Head of caudate nucleus (tissue), 42 donors: ENCODE measurements around the gene RTF2.

Source experiments
- DNase-seq, 42 donors: peaks; one replicate each; pipeline versions ENCODE4 v3.0.0 to v3.0.0-alpha.2; 2020 to 2021; ENCODE audit warnings: mixed read lengths in 7 of 42
- intact Hi-C: fragments of 100-400 bp; cut with DNase I; formaldehyde crosslinking; loops from one replicate; pipeline ENCODE4 v1.15.0; 2022

Gene RTF2

GRCh38 chr20:56463428-56463827, 5.0 kb upstream of the RTF2 start:
- no peak for DNase-seq
- intact Hi-C loops: no loop called here

DNA sequence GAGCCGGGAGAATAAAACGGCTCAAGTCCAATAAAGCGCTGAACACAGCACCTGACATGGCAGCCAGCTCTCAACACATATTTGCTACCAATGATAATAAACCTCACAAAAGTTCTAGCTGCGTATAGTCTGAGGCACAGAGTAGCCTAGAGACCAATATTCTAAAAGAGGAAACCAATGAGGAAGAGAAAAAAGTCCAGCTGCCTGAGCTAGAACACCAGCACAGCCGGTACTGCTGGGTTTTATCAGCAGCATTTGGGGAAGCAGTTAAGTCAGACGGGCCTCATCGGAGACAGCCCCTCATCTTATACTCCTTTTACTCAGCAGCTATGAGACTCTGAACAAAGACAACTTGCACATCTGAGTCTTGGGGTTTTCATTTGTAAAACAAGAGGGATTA, 2.4 kb upstream of the RTF2 start:
- no peak for DNase-seq
- intact Hi-C loops: loop anchor here (5.0 kb wide), 1 partner anchor 74 kb away; the partner anchor contains the start of genes AURKA and CSTF1

DNA sequence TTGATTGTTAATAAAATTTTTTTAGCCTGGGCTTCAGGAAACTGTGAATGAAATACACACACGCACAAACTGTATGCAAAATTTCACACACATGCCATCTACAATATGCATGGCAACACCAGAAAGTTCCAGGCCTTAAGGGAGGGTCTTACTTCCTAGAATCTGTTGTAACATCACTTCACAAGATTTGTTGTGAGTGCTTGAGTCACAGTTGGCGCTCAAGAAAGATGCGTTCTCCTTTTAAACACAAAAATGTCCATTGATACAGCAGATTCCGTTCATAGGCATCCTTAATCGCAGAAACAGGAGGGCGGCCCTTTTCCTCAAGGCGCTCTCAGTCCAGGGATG, 485 bp upstream of the RTF2 start:
- intact Hi-C loops: loop anchor here (5.0 kb wide), 1 partner anchor 76 kb away; the partner anchor contains the start of genes AURKA and CSTF1
- DNase-seq: no peak

GRCh38 chr20:56469077-56469449, 636 bp downstream of the RTF2 start:
- intact Hi-C loops: loop anchor here (5.0 kb wide), 1 partner anchor 77 kb away; the partner anchor contains the start of genes AURKA and CSTF1
- no peak for DNase-seq

DNA sequence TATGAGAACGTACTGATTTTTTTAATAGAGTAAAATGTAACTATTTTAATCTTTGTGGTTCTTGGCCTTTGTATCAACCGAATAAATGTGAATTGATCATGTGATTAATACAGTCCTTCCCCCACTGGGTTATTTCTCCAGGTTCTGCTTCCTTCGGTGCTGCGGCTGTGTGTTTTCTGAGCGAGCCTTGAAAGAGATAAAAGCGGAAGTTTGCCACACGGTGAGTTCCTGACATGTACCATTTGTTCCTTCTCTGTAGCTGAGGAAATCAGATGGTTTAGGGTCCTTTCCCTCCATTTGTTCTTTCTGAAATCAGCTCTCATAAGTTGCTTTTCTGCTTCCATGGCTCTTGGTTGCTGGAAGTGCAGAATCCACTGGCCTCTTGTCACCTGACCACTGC, 15.5 kb downstream of the RTF2 start:
- peak in 4 of 42 donors; percentile 12 to 49 (median 14) for DNase-seq
- intact Hi-C loops: no loop called here

- DNase-seq: peak in 4 of 42 donors; percentile 12 to 57 (median 18)
- intact Hi-C loops: no loop called here
Observed at GRCh38 chr20:56487216-56487615, 18.8 kb downstream of the RTF2 start.

GRCh38 chr20:56488566-56488965, 20.1 kb downstream of the RTF2 start:
- DNase-seq: no peak
- intact Hi-C loops: no loop called here

- DNase-seq: no peak
- intact Hi-C loops: no loop called here
Observed at GRCh38 chr20:56501116-56501515, 32.7 kb downstream of the RTF2 start.

- no peak for DNase-seq
- intact Hi-C loops: no loop called here
Observed at GRCh38 chr20:56503916-56504315, 35.5 kb downstream of the RTF2 start.

DNA sequence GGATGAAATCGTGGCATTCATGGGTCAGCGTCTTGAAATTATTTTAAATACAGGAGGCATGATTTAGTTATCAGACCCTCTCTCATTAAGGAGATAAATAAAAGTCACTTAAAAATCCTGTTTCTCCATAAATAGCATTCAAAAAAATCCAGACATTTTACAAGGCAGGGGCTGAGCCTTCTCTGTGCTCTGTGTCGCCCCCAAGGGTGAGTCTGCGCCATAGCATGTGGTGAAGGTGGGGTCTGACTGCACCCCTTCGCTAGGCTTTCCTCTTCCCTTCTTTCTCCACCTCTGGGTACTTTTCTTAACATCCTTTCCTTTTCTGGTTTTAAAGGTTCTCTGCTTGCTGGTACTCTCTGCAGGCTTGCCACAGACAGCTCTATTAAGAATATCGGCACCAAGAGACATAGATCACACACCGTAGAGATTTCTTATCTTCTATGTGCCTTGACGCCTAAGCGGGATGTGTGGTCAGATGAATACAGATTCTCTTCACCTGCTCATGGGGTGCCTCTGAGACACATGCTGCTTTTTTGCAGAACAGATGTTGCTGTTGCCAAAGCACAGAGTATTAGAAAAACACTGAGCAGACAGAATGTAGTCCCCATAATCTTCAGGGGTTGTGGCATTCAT, 36.1 kb downstream of the RTF2 start:
- no peak for DNase-seq
- intact Hi-C loops: no loop called here

DNA sequence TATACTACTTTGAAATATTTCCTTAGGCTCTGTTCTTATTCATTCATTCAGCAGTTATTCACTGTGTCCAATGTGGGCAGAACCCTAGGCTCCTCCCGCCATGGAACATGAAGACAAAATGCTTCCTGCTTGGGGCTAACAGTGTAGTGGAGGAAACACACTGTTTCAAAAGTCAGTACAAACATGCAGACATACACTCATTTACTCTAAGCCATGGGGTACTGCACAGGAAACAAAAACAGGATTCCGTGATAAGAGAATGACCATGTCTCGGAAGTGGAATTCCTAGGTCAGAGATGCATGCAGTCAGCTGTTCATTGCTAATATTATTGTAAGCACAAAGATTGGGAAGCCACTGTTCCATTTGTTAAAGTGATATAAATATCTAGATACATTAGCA, 37.7 kb downstream of the RTF2 start:
- intact Hi-C loops: no loop called here
- no peak for DNase-seq

DNA sequence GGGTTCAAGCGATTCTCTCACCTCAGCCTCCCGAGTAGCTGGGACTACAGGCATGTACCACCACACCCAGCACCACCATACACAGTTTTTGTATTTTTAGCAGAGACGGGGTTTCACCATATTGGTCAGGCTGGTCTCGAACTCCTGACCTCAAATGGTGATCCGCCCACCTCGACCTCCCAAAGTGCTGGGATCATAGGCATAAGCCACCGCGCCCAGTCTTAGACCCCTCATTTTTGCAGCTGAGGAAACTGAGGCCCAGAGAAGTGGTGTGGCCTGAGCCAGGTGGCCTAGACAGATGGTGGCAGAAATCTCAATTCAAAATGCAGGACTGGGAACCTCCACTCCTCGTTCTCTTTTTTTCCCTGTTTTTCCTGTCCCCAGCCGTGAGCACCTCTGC, 43.5 kb downstream of the RTF2 start:
- DNase-seq: no peak
- intact Hi-C loops: no loop called here

DNA sequence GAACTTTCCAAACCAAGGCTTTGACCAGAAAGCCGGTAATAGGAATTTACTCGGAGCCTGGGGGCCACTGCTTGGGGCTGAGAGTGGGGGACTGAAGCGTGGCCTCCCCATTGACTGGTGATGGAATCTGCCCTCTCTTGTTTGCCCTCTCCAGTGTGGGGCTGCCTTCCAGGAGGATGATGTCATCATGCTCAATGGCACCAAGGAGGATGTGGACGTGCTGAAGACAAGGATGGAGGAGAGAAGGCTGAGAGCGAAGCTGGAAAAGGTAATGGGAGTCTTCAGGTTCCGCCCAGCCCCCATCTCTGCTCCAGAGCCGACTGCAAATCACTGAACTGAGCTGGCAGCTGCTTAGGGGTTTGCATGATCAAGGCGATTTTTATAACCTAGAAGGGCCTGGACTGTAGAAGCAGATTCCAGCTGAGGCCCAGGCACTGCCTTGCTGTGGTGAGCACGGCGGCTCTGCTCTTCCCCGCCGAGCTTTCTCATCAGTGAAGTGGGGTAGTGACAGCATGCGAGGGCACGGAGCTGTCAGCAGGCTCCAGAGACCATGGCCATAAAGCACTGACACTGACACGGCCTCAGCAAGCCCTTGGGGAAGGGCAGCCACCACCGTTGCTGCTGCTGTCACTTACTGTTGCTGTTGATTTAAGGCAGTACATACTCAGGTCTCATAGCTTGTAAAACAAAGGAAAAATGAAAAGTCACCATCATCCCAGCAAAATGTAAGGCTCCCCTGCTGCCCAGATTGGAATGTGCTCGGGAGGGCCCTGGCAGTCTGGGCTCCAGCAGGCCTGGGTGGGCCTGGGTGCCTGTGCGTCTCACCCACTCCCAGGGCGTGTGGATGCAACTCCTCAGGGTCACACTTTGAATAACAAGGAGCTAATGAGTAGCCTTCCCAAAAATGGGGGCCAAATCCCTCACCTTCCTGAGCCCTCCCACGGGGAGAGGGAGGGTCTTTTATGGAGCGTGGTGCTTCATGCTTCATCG, 45.0 kb downstream of the RTF2 start:
- intact Hi-C loops: no loop called here

GRCh38 chr20:56516631-56517030, 48.2 kb downstream of the RTF2 start:
- peak in 37 of 42 donors; percentile 11 to 79 (median 51) for DNase-seq
- intact Hi-C loops: no loop called here

More for the DNA sequence above, 45.0 kb downstream of the RTF2 start:
- no peak for DNase-seq

GRCh38 chr20:56517211-56517610, 48.8 kb downstream of the RTF2 start:
- intact Hi-C loops: no loop called here
- no peak for DNase-seq

DNA sequence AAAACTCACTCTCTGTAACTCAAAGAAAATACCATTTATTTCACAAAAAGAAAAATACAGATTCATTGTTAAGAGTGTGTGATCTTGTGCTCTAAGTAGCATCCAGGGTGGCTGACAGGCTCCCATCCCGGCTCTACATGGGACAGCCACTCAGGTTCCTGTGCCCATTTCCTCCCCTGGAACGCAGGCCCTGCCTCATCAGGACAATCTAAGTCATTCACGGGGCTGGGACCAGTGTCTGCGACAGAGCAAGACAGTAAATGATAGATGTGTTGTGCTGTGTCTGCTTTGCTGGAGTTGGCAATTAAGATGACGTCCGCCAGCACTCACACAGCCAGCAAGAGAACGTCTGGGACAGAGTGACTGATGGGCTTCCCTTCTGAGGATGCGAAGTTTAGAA, 49.2 kb downstream of the RTF2 start:
- peak in 1 of 42 donors; percentile 45 for DNase-seq
- intact Hi-C loops: no loop called here

- peak in 1 of 42 donors; percentile 34 for DNase-seq
Observed at GRCh38 chr20:56518126-56518525, 49.7 kb downstream of the RTF2 start.

DNA sequence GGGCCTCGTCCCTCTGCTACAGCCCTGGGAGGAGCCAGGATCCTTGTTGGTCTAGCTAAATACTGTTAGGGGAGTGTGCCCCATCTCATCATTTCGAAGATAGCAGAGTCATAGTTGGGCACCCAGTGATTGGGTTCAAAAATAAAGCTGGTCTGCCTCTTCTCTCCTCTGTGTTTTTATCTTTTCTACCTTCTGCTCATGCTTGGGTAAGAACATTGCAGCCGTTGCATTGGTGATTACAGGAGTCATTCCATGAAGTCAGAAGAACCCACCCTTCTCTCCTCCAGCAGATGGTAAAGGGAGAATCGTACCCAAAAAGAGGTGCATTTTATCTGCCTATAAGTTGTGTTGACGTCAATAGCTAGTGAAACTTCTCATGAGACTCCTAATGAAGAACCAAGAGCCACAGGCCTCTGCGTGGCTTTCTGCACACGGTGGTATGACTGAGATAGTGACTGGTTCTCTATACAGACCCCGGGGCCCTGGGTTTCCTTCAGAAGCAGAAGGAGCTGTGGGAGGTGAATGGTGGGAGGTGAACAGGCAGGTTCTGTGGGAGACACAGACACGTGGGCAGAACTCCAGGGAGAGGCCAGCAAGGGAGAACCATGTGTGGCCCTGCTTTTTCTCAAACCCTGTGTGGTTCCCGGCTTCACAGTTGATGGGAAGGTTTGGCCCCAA, 50.4 kb downstream of the RTF2 start:
- no peak for DNase-seq
- intact Hi-C loops: no loop called here

More at GRCh38 chr20:56518126-56518525, 49.7 kb downstream of the RTF2 start:
- intact Hi-C loops: no loop called here

DNA sequence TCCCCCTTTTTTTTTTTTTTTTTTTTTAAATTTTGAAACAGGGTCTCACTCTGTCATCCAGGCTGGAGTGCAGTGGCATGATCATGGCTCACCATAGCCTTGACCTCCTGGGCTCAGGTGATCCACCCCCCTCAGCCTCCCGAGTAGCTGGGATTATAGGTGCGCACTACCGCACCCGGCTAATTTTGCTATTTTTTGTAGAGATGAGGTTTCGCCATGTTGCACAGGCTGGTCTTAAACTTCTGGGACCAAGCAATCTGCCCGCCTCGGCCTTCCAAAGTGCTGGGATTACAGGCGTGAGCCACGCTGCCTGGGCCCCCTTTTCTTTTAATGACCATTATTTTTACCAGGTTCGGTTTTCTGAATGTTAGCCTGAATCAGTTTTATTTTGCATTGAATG, 51.1 kb downstream of the RTF2 start:
- no peak for DNase-seq
- intact Hi-C loops: no loop called here

- intact Hi-C loops: no loop called here
Observed at GRCh38 chr20:56520180-56520579, 51.8 kb downstream of the RTF2 start.

More at GRCh38 chr20:56520180-56520579, 51.8 kb downstream of the RTF2 start:
- no peak for DNase-seq
